ENCODE results near the gene COG7.
"Not testable (repeated sequence)": the region's sequence is repeated elsewhere in the genome, so short reads cannot be mapped to it uniquely, and the experiment has no call there.

Gene COG7

GRCh38 chr16:23469814-23470213 lies 16.8 kb upstream of the COG7 start:
- DNase-seq (ENCODE audit: low spot score), result no peak

- no peak for DNase-seq (ENCODE audit: low spot score)
Observed at GRCh38 chr16:23466162-23466885, 13.3 kb upstream of the COG7 start.

- no peak for DNase-seq (ENCODE audit: low spot score)
Observed at GRCh38 chr16:23465179-23465578, 12.2 kb upstream of the COG7 start.

GRCh38 chr16:23464196-23464595 lies 11.2 kb upstream of the COG7 start:
- DNase-seq (ENCODE audit: low spot score), result no peak

- not testable (repeated sequence) for DNase-seq (ENCODE audit: low spot score)
Observed at GRCh38 chr16:23462994-23463393, 10.0 kb upstream of the COG7 start.

- no peak for DNase-seq (ENCODE audit: low spot score)
Observed at GRCh38 chr16:23453338-23454052, 506 bp upstream of the COG7 start.

GRCh38 chr16:23452221-23452571 lies 793 bp downstream of the COG7 start:
- no peak for DNase-seq (ENCODE audit: low spot score)

- DNase-seq (ENCODE audit: low spot score), result no peak
Observed at GRCh38 chr16:23448392-23448791, 4.6 kb downstream of the COG7 start.

GRCh38 chr16:23437542-23437941 lies 15.4 kb downstream of the COG7 start:
- not testable (repeated sequence) for DNase-seq (ENCODE audit: low spot score)

- peak; percentile 19 for DNase-seq (ENCODE audit: low spot score)
Observed at GRCh38 chr16:23436951-23437350, 16.0 kb downstream of the COG7 start.

- peak; percentile 76 for DNase-seq (ENCODE audit: low spot score)
Observed at GRCh38 chr16:23435500-23435899, 17.5 kb downstream of the COG7 start.

GRCh38 chr16:23434380-23434779 lies 18.6 kb downstream of the COG7 start:
- DNase-seq (ENCODE audit: low spot score), result peak; percentile 80

- no peak for DNase-seq (ENCODE audit: low spot score)
Observed at GRCh38 chr16:23433261-23433920, 19.6 kb downstream of the COG7 start.

GRCh38 chr16:23432176-23433128 lies 20.5 kb downstream of the COG7 start:
- DNase-seq (ENCODE audit: low spot score), result no peak

GRCh38 chr16:23428351-23428750 lies 24.6 kb downstream of the COG7 start:
- no peak for DNase-seq (ENCODE audit: low spot score)

- DNase-seq (ENCODE audit: low spot score), result no peak
Observed at GRCh38 chr16:23424292-23424958, 28.6 kb downstream of the COG7 start.

- DNase-seq (ENCODE audit: low spot score), result no peak
Observed at GRCh38 chr16:23423496-23424049, 29.4 kb downstream of the COG7 start.

GRCh38 chr16:23420011-23420410 lies 33.0 kb downstream of the COG7 start:
- no peak for DNase-seq (ENCODE audit: low spot score)

- DNase-seq (ENCODE audit: low spot score), result no peak
Observed at GRCh38 chr16:23416816-23417215, 36.2 kb downstream of the COG7 start.

GRCh38 chr16:23414731-23415130 lies 38.3 kb downstream of the COG7 start:
- no peak for DNase-seq (ENCODE audit: low spot score)

- no peak for DNase-seq (ENCODE audit: low spot score)
Observed at GRCh38 chr16:23410176-23410575, 42.8 kb downstream of the COG7 start.
